Measurements from ENCODE around the gene STON1. TPM values are rescaled to one million over a fixed set of nuclear protein-coding genes. Genes with fewer than 3 reads are reported as not detected.
"Not testable (repeated sequence)": the region's sequence is repeated elsewhere in the genome, so short reads cannot be mapped to it uniquely, and the experiment has no call there.

The STON1 gene
- total RNA-seq, 1 donor = 1.9 TPM

GRCh38 chr2:48601349-48601748, 71.4 kb downstream of the STON1 start:
- no peaks in the 10 kb centered on the region for H3K9me3 ChIP-seq (ENCODE audit: low read depth, low read length)
- H3K4me3 ChIP-seq (ENCODE audit: low read length) = no peak overlapping the region

GRCh38 chr2:48605482-48606175, 75.7 kb downstream of the STON1 start:
- H3K4me3 ChIP-seq (ENCODE audit: low read length) = no peak overlapping the region
- H3K9me3 ChIP-seq (ENCODE audit: low read depth, low read length) = no peaks in the 10 kb centered on the region
- no peaks in the 10 kb centered on the region for H3K27me3 ChIP-seq (ENCODE audit: insufficient read depth, low read length)
- no peaks in the 10 kb centered on the region for H3K4me1 ChIP-seq (ENCODE audit: insufficient read depth, low read length)

More at GRCh38 chr2:48601349-48601748, 71.4 kb downstream of the STON1 start:
- Histone ChIP-seq H3K27me3 (ENCODE audit: insufficient read depth, low read length) (no peaks in the 10 kb centered on the region), H3K4me1 (ENCODE audit: insufficient read depth, low read length) (no peaks in the 10 kb centered on the region)

GRCh38 chr2:48607307-48608014, 77.5 kb downstream of the STON1 start:
- H3K9me3 ChIP-seq (ENCODE audit: low read depth, low read length) = no peaks in the 10 kb centered on the region
- no peaks in the 10 kb centered on the region for H3K27me3 ChIP-seq (ENCODE audit: insufficient read depth, low read length)
- no peaks in the 10 kb centered on the region for H3K4me1 ChIP-seq (ENCODE audit: insufficient read depth, low read length)
- no peak overlapping the region for H3K4me3 ChIP-seq (ENCODE audit: low read length)

- no peaks in the 10 kb centered on the region for H3K27me3 ChIP-seq (ENCODE audit: insufficient read depth, low read length)
- H3K9me3 ChIP-seq (ENCODE audit: low read depth, low read length) = no peaks in the 10 kb centered on the region
- H3K4me3 ChIP-seq (ENCODE audit: low read length) = no peak overlapping the region
- no peaks in the 10 kb centered on the region for H3K4me1 ChIP-seq (ENCODE audit: insufficient read depth, low read length)
These were observed 83.3 kb downstream of the STON1 start for GRCh38 chr2:48613211-48613610.

GRCh38 chr2:48614581-48614980, 84.6 kb downstream of the STON1 start:
- not testable (repeated sequence) for H3K4me3 ChIP-seq (ENCODE audit: low read length); H3K4me1 ChIP-seq (ENCODE audit: insufficient read depth, low read length); H3K27me3 ChIP-seq (ENCODE audit: insufficient read depth, low read length); H3K9me3 ChIP-seq (ENCODE audit: low read depth, low read length)

DNA sequence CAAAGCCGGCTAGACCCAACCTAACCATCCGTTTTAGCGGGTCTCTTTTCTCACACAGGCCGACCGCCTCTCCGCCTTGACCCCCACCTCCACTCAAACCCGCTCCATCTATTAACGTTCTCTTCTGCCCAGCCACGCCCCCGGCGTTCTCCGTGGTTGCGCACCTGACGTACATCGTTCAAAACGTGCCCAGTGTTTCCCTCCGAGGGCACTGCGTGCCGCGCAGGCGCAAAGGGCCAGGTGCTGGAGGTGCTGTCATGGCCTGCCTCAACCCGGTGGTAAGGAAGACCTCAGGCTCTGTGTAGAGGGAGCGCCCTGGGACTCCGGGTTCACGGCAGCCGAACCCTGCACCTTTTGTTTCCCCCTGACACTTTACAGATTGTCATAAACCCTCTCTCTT, 87.7 kb downstream of the STON1 start, which contains the start of gene GTF2A1L:
Gene GTF2A1L, plus strand, starts transcription at position 239 of the 400 bp plus-strand sequence. Its CDS starts 19 bp downstream, at position 258.
- Histone ChIP-seq H3K9me3 (ENCODE audit: low read depth, low read length) (no peaks in the 10 kb centered on the region), H3K27me3 (ENCODE audit: insufficient read depth, low read length) (no peaks in the 10 kb centered on the region), H3K4me3 (ENCODE audit: low read length) (no peak within 1 kb of the TSS), H3K4me1 (ENCODE audit: insufficient read depth, low read length) (no peaks in the 10 kb centered on the region)

GRCh38 chr2:48619526-48619925, 89.6 kb downstream of the STON1 start:
- Histone ChIP-seq H3K27me3 (ENCODE audit: insufficient read depth, low read length) (no peaks in the 10 kb centered on the region), H3K4me1 (ENCODE audit: insufficient read depth, low read length) (no peaks in the 10 kb centered on the region), H3K4me3 (ENCODE audit: low read length) (no peak overlapping the region), H3K9me3 (ENCODE audit: low read depth, low read length) (no peaks in the 10 kb centered on the region)

DNA sequence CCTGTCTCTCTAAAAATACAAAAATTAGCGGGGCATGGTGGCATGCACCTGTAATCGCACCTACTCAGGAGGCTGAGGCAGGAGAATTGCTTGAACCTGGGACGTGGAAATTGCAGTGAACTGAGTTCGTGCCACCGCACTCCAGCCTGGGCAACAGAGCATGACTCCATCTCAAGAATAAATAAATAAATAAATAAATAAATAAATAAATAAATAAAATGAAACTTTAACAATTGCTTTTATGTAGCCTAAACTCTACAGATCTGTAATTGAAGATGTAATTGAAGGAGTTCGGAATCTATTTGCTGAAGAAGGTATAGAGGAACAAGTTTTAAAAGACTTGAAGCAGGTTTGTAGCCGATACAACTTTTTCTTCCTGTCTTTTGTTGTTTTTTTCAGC, 90.7 kb downstream of the STON1 start:
- H3K4me1 ChIP-seq (ENCODE audit: insufficient read depth, low read length) = no peaks in the 10 kb centered on the region
- H3K9me3 ChIP-seq (ENCODE audit: low read depth, low read length) = no peaks in the 10 kb centered on the region
- H3K4me3 ChIP-seq (ENCODE audit: low read length) = no peak overlapping the region
- H3K27me3 ChIP-seq (ENCODE audit: insufficient read depth, low read length) = no peaks in the 10 kb centered on the region

- H3K4me3 ChIP-seq (ENCODE audit: low read length); H3K9me3 ChIP-seq (ENCODE audit: low read depth, low read length); H3K27me3 ChIP-seq (ENCODE audit: insufficient read depth, low read length); H3K4me1 ChIP-seq (ENCODE audit: insufficient read depth, low read length): not testable (repeated sequence)
These were observed 92.7 kb downstream of the STON1 start for GRCh38 chr2:48622691-48623090.

DNA sequence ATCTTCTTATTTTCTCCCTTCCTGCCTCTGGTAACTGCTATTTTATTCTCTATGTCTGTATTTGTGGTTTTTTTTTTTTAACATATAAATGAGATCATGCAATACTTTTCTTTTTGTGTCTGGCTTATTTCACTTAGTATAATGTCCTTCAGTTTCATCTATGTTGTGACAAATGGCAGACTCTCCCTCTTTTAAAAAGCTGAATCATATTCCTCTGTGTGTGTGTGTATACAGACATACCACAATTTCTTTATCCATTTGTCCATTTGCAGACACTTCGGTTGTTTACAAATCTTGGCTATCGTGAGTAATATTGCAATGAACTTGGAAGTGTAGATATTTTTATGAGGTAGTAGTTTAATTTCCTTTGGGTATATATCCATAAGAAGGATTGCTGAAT, 94.7 kb downstream of the STON1 start:
- Histone ChIP-seq H3K27me3 (ENCODE audit: insufficient read depth, low read length) (no peaks in the 10 kb centered on the region), H3K9me3 (ENCODE audit: low read depth, low read length) (peaks cover 5% of the 10 kb centered on the region), H3K4me1 (ENCODE audit: insufficient read depth, low read length) (no peaks in the 10 kb centered on the region), H3K4me3 (ENCODE audit: low read length) (no peak overlapping the region)

GRCh38 chr2:48626047-48626446, 96.1 kb downstream of the STON1 start:
- peaks cover 5% of the 10 kb centered on the region for H3K9me3 ChIP-seq (ENCODE audit: low read depth, low read length)

GRCh38 chr2:48633143-48633542, 103.2 kb downstream of the STON1 start:
- Histone ChIP-seq H3K9me3 (ENCODE audit: low read depth, low read length) (no peaks in the 10 kb centered on the region), H3K4me1 (ENCODE audit: insufficient read depth, low read length) (no peaks in the 10 kb centered on the region), H3K27me3 (ENCODE audit: insufficient read depth, low read length) (no peaks in the 10 kb centered on the region), H3K4me3 (ENCODE audit: low read length) (no peak overlapping the region)

More at GRCh38 chr2:48626047-48626446, 96.1 kb downstream of the STON1 start:
- H3K4me1 ChIP-seq (ENCODE audit: insufficient read depth, low read length) = no peaks in the 10 kb centered on the region
- H3K4me3 ChIP-seq (ENCODE audit: low read length) = no peak overlapping the region
- H3K27me3 ChIP-seq (ENCODE audit: insufficient read depth, low read length) = no peaks in the 10 kb centered on the region

DNA sequence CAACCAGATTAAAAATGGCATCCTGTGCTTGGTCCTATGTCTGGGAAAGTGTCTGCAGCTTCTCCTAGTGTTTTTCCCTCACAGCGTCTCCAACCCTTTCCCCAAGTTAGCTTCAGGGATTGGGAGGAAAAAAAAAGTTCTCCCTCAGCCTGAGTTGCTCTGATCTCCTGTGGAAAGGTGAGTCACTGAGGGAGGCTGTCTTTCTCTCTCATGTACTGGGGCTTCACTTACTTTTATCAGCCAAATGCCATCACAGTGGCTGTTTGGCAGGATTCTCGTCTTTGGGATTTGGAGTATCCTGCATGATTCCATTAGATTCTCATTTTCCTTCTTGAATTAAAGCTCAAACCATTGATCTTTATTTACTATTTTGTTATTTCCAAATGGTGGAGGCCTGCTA, 105.8 kb downstream of the STON1 start:
- no peaks in the 10 kb centered on the region for H3K27me3 ChIP-seq (ENCODE audit: insufficient read depth, low read length)
- no peaks in the 10 kb centered on the region for H3K4me1 ChIP-seq (ENCODE audit: insufficient read depth, low read length)
- H3K4me3 ChIP-seq (ENCODE audit: low read length) = no peak overlapping the region
- no peaks in the 10 kb centered on the region for H3K9me3 ChIP-seq (ENCODE audit: low read depth, low read length)

DNA sequence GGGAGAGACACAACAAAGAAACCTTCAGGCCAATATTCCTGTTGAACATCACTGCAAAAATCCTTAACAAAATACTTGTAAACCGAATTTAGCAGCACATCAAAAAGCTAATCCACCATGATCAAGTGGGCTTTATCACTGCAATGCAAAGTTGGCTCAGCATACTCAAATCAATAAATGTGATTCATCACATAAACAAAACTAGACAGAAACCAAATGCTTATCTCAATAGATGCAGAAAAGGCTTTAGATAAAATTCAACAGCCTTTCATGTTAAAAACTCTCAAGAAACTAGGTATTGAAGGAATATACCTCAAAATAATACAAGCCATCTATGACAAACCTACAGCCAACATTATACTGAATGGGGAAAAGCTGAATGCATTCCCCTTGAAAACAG, 108.3 kb downstream of the STON1 start:
- no peak overlapping the region for H3K4me3 ChIP-seq (ENCODE audit: low read length)
- no peaks in the 10 kb centered on the region for H3K27me3 ChIP-seq (ENCODE audit: insufficient read depth, low read length)
- H3K9me3 ChIP-seq (ENCODE audit: low read depth, low read length) = no peaks in the 10 kb centered on the region
- no peaks in the 10 kb centered on the region for H3K4me1 ChIP-seq (ENCODE audit: insufficient read depth, low read length)

Measured in mononuclear cell (primary cell).